Stimulated activated CD4-positive, alpha-beta T cell treated with anti-CD3 and anti-CD28 coated beads, Interleukin-15, amount 100 ng/mL, for 48 hours (primary cell): ENCODE measurements around the gene ARID1B.
"Not testable (repeated sequence)": the region's sequence is repeated elsewhere in the genome, so short reads cannot be mapped to it uniquely, and the experiment has no call there.

ENCODE experiments used
- DNase-seq, 2 donors: peaks; one replicate each; pipeline ENCODE4 v3.0.0-alpha.2; 2020; ENCODE audit warnings: low read depth in 2 of 2

ARID1B gene

DNA sequence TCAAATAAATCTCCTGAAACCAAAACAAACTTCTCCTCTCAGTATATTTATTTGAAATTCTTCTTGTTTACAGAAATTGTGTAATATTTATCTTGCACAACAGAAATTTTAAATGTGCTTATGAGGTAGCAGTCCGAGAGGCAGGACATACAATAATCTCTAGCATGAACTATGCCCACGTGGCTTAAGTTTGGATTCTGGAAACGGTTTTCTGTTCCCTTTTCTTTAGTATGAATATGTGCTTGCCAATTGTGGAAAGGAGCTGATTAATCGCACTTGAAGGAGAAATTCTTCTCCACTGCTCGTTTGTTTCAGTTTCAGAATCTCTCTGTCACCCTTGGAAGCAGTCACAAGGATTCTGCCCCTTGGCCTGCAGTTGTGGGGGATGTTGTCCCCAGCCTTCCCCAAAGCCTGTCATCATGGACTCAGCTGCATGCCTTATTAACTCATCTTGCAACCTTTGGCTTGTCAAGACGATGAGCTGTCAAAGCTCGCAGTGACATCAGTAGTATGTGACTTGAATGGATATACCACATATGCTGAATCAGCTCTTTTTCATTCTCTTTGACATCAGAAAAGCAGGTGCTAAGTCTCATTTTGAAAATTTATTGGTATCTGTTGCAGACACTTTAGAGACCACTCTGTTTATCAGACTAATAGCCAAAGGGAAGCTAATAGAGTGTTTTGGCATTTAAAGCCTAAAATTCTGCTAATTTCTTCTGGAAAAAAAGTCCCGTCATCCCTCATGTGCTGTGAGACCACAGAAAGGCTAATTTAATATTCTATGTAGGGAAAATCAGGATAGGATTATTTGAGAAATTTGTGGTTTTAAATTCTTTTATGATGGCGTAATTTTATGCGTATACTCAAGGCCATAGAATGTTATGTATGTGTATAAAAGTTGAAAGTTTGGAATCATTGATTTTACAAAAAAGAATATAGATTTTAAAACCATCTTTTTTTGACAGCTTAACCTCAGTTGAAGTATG, 186.8 kb downstream of the ARID1B start:
- peak; percentile 38 to 43 for DNase-seq

DNA sequence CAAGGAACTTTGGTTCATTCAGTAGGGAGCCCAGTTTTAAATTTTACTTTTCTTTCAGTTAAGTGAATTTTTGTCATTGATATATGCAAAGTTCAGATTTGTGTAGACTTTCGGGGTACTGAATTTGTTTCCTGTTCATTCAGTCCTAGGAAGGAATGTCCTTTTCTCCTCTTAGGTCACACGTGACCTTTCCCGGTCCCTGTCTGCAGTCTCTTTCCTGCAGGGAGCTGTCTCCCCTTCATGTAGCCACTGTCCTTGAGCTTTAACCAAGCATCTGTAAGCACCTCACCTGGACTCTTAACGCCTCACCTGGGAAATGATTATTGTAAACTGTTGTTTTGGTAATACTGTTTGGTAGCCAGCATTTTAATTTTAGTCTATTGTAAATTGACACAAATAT, 190.7 kb downstream of the ARID1B start:
- no peak for DNase-seq

- DNase-seq, result no peak
These were observed 192.1 kb downstream of the ARID1B start for GRCh38 chr6:156969233-156969632.

DNA sequence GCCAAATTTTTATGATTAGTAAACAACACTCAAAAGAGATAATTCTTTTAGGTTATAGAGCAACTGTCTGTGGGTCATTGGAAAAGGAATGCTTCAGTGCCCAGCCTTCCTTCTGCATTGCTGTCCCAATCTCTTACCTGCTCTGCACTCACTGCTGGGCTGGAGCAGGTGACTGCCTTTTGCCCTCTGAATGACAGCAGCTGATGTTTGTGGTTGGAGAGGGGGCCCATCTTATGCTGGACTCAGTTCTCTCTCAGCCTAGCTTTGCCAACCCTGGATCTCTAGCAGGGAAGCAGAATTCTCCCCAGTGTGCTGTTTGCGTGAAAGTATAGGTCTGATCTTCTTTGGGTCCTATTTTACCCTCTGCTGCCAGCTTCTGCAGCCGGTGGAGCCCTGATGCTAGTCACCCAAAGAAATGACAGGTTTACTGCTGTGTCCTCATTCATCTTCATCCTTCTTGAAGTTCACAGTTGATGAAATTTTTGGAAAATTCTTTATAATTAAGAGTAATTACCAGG, 193.5 kb downstream of the ARID1B start:
- DNase-seq, result no peak

GRCh38 chr6:156971153-156971885, 194.1 kb downstream of the ARID1B start:
- DNase-seq, result no peak

GRCh38 chr6:156972145-156972544, 195.0 kb downstream of the ARID1B start:
- no peak for DNase-seq

GRCh38 chr6:156974830-156975261, 197.7 kb downstream of the ARID1B start:
- no peak for DNase-seq

DNA sequence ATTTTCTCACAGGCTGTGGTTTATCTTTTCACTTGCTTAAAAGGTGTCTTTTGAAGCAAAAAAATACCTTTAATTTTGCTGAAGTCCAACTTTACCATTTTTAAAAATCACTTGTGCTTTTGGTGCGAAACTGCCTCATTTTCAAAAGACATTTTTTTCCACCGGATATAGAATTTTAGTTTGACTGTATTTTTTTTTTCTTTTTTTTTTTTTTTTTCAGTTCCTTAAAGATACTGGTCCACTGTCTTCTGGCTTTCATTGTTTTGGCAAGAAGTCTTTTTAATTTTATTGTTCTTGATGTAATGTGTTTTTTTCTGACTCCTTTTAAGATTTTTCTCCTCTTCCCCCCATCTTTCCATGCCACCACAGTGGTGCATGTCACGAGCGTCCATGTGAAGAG, 198.2 kb downstream of the ARID1B start:
- DNase-seq, result no peak

GRCh38 chr6:156976216-156977127, 199.3 kb downstream of the ARID1B start:
- DNase-seq, result no peak

- DNase-seq, result no peak
These were observed 200.5 kb downstream of the ARID1B start for GRCh38 chr6:156977527-156978291.

DNA sequence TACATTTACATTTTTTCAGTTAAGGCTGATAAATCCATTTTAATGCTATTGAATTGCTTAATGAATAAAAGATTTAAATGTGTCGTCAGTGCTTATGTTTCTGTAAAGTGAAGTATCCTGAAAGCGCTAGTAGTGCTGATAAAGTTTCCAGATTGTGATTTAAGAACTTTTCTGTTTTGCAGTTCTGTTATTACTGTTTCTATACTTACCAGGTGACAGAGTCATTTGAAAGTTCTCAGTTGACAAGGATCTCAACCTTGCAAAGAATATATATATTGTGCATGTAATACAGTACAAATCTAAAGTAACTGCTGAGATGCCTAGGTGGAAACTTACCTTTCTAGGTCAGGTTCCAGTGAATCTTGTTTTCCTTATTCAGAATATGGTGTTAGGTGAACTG, 201.8 kb downstream of the ARID1B start:
- DNase-seq, result no peak

DNA sequence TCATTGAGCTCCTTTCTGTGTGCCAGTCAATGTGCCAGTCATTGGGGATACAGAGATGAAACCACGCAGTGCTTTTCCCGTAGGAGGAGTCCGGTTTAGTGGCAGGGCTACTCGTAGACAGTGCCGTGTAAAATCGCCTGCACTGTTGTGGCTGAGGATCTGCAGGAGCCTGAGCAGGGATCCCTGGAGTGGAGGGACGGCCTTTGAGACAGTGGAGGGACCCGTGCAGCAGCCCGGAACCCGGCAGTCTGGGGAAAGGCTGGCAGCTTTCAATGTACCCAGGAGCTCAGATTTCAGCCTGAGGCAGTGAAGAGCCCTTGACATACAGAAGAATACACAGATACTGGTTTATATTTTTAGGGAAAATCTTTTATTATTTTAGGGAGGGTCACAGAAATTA, 203.3 kb downstream of the ARID1B start:
- DNase-seq, result no peak

GRCh38 chr6:156980948-156981347, 203.8 kb downstream of the ARID1B start:
- DNase-seq, result no peak

DNA sequence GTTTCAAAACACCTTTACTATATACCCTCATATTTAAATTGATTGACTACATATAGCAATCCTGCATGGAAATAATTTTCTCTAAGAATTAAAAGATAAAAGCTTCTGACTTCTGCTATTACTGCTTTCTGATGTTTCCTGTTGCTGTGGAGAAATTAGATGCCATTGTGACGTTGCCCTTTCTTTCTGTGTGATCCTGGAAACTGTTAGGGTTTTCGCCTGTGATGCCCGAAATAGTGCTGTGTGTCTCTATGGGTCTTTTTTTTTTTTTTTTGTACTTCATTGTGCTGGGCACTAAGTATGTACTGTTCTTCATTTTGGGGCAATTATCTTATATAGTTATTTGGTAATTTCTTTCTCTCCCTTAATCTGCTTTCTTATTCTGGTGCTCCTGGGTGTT, 205.0 kb downstream of the ARID1B start:
- no peak for DNase-seq

- not testable (repeated sequence) for DNase-seq
These were observed 205.7 kb downstream of the ARID1B start for GRCh38 chr6:156982864-156983263.

DNA sequence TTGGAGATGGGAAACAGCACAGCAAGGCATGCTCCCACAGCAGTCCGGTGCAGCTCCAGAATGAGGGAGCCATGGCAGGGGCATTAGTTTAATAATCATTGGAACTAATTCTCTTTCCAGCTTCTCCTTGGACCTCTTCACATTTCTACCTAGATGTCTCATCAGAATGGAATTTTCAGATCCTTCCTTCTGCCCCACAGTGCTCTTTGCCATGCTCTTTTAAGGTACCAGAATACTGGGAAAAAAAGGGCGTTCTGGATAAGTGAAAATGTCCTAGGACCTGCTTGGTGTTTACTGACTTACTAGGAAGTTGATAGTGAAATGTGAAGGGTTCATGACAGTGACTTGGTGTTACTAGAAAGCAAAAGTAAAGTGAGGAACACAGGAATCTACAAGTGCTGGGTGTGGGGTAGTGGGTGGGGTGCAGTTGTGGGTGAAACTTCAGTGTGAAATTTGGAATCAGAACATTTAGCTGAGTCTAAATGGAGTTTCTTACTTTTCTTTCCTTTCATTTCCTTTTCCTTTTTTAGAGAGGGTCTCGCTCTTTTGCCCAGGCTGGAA, 207.1 kb downstream of the ARID1B start:
- DNase-seq, result no peak

DNA sequence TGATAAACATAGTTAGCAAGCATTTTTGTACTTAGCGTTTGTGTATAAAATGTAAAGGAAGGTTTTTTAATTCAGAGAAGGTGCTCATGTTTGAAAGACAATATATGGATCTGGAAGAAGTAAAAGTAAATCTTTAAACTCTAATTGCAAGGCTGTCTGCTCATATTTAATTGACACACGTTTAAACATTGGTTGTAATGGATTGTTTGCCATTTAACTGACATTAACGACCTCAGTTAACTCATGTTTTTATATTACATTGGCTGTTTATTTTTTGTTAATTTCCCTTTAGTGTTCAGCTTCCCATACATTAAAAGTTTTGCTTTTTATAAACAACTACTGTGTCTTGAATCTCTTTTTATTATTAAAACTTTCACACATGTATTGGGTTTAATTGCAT, 208.1 kb downstream of the ARID1B start:
- no peak for DNase-seq

DNA sequence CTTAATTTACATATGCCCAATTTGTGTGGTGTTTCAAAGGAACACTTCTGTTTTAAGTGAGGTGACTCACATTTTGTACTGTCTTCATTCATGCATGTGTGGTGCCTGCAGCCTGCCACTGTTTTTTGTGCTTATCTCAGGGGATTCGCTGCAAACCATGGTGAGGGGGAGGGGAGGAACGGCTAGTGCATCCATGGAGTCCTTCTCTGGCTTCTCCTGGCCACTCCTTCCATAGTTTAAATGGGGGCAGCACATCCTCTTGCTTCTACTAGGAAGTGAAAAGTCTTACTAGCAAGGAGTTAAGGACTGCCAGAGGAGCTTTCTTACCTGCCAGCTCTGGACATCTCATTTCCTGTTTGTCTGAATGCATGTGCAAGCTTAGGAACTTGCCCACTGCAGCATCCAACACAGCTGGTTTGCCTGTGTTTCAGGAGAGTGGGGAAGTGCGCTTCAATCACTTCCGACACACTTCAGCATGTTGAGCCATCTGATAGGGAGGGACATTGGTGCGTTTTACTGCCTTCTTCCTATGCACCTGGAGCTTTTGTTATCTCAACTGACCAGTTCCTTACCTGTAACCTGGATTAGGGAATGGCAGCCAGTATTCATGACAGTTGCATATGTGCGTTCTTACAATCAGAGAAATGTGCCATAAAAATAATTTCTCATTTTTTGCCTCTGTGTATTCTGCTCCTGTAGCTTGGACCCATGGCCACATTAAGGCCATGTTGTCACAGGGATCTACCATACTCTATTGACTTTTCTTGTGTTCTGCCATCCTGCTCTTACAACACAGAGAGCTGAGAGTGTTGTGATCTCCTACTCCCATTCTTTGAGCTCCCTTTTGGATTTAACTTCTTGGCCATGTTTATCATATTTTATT, 211.3 kb downstream of the ARID1B start:
- no peak for DNase-seq

GRCh38 chr6:156989159-156989806, 212.1 kb downstream of the ARID1B start:
- no peak for DNase-seq
